HG03432 (cell line): ENCODE measurements around the gene HECW1.
"Not testable (repeated sequence)": the region's sequence is repeated elsewhere in the genome, so short reads cannot be mapped to it uniquely, and the experiment has no call there.

Experiments used
- ATAC-seq: cut with Tn5 transposase; IDR thresholded peaks from one replicate; pipeline ENCODE4 v1.9.1; 2021; ENCODE audit warnings: mild to moderate bottlenecking, moderate library complexity; ENCODE audit not compliant: unreplicated experiment

The HECW1 gene

DNA sequence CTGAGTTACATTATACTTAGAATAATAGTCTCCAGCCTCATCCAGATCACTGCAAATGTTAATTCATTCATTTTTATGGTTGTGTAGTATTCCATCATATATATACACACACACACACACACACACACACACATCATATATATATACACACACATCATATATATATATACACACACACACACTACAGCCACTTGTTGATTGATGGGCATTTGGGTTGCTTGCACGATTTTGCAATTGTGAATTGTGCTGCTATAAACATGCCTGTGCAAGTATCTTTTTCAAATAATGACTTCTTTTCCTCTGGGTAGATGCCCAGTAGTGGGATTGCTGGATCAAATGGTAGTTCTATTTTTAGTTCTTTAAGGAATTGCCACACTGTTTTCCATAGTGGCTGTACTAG is 233.2 kb downstream of the HECW1 start:
- not testable (repeated sequence) for ATAC-seq

DNA sequence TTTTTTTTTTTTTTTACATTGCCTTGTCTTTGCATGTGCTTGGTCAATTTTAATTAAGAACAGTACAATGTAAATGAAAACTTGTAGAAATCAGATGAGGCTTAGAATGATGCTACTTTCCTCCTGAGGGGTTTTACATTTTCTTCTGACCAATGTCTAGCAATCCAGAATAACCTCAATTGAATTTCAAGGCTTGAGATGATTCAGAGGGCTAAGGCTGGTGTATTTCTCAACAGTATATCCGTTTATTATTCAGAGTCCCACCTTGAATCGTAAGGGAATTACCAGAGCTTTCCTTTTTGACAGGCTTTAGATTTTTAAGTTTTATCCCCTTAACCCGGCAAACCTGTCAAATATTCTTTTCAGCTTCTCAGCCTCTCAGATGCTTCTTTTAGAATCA is 239.2 kb downstream of the HECW1 start:
- ATAC-seq, result no peak

DNA sequence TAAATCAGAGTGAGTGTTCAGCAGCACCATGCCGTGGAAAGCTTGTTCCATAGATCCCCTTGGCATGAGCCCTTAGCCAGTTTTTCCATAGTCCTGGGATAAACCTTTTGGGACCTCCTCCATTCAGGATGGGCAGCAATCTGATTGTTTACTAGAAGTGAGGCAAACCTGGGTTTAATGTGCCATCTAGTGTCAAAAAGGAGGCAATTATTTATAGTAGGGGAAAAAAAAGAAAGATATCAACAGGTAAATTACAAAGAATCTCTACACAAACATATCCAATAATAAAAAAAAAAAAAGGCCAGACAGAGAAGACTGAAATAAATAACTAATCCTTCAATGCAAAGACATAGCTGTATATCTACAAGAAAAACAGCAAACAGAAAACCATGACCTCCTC is 241.5 kb downstream of the HECW1 start:
- ATAC-seq, result no peak

DNA sequence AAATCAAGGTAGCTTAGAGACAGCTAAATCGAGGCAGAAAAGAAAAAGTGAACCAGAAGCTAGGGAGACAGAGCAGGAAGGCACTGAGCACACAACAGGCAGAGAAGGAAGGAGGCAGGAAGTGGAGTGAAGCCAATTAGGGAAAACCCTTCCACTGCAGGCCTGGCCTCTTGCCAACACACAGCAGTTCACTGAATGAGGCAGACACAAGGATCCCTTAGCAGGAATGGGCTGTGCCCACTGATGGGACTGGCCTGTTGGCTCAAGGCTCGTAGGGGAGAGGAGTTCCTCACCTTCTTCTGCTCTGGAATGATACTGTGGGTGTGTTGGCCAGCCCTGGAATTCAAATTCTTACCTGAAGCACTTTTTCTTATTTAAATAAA is 250.2 kb downstream of the HECW1 start:
- no peak for ATAC-seq

DNA sequence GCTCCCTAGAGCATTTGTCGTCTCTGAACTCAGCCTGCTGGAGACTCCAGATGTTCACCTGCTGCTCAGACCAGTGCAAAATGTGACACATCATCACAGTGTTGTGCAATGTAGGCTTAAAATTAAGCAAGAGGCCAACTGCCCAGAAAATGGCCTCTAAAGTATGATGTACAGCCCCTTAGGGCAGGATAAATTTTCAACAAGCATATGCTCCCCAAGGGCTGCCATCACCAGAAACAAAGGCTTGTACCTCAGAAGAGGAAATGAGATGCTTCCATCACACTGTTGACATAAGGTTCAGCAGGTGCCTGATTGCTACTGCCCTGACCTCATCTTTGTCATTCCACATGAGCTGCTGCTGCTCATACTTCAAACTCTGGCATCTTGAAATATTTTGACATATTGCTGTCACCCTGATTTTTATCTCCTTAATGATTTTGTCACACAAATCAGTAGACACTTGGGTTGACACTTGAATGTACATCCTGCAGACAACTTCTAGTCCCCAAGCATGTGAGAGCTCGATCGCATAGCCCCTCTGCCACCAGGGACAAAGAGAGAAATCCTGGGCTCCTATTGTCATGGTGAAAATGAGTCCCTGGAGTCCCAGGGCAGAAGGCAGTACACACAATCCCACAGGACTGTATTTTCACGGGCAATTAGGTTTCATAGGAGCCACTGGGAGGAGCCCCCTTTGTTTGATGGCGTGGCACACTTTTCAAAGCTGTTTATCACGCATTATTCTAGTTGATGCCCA is 250.8 kb downstream of the HECW1 start:
- ATAC-seq, result no peak

- ATAC-seq, result no peak
These were observed 251.9 kb downstream of the HECW1 start for GRCh38 chr7:43364391-43364790.

- ATAC-seq, result no peak
These were observed 260.4 kb downstream of the HECW1 start for GRCh38 chr7:43372676-43373355.

DNA sequence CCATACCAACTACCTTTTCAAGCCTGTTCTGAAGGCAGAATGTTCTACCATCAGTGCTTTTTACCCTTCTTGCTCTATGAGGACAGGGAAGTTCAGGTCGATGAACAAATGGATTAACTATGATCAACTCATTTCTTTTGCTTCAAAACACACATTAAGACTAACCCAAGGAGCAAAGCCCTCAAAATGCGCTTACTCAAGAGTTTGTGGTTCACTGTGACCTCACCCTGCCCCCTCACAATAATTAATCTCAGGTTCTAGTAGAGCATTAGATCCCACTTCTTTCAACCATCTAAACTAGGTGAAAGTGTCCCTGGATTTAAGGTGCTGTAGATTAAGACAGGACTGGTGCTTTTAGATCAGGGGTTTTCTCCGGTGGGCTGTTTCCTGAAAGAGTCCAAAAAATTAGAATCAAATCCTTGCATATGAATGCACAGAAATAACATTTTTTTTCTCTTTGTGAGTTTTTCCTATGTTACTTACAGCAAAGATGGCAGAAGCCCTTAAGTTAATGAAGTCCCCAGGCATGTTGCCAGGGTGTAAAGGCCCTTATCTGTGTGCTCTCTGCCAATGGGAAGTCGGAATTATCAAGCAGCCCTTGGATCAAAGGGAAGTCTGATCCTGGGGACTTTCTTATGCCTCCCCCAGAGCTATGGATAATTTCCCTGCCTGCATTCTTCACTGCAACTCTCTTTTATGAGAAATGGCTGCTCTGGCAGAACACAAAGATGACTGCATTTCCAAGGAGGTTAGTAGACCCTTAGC is 264.9 kb downstream of the HECW1 start:
- ATAC-seq, result no peak

DNA sequence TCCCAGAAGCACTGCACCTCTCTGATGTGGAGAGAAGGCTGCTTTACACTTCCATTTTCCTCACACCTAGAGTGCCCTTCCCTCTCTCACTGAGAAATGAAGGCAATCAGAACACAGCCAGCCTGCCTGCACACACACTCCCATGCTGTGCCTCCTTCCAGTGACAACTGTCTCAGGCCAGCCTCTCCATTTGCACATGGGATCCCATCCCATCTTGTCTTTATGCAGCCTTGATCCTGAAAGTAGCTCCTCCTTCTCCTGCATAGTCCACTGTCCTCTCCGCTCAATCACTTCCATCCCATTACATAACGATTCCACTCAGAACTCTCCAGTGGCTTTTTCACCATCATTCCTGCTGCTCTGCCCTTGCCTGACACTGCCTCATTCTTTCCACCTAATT is 266.8 kb downstream of the HECW1 start:
- no peak for ATAC-seq

- no peak for ATAC-seq
These were observed 272.3 kb downstream of the HECW1 start for GRCh38 chr7:43384616-43385308.

GRCh38 chr7:43385309-43385680 is 272.8 kb downstream of the HECW1 start:
- ATAC-seq, result no peak

- ATAC-seq, result no peak
These were observed 273.4 kb downstream of the HECW1 start for GRCh38 chr7:43385856-43386255.

- ATAC-seq, result no peak
These were observed 275.5 kb downstream of the HECW1 start for GRCh38 chr7:43387932-43388331.

GRCh38 chr7:43390576-43390975 is 278.1 kb downstream of the HECW1 start:
- ATAC-seq, result no peak

DNA sequence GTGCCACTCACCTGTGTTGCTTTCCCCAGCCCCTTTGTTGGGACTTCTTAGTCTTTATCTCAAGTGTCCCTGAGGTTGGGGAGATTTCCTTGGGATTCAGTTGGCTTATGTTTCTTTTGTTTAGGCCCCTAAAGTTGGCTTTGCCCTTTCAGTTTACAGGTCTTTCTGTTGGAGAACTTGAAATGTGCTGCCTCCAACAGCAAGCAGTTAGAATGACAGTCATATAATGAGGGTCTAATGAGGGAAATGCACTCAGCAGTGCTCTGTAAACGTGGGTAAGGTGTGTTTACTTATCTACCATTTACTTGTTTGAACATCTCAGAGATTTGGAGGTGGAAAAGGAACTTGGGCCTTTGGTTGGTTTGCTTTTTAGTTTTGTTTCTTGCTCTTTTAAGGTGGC is 279.1 kb downstream of the HECW1 start:
- ATAC-seq, result no peak

DNA sequence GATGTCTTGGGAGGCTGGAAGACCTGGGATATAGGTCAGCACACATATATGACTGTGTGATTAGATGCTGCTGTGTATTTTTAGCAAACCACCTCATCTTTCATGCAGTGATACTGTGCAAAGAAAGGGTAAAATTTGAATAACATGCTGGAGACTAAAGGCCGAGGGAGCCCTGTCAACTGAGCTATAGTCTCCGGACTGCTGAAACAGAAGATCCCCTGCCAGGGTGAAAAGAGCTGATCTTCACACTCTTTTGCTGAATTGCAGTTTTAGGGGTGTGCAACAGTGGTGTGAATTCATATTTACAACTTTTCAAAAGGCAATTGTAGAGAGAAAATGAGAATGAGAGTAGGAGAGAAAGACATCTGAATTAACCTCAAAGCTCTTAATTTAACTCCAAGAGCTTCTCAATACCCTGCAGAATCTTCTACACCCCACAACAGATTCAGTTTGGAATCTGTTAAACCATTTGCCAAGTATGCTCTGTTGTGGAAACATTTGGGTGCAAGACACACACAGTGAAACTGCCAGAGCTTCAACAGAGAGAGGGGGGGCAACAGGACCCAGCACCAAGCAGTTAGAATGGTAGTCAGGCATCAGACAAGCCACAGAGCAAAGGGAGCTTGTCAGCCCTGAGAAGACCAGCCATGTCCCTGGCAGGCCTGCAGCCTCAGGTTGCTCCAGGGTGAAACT is 280.3 kb downstream of the HECW1 start:
- no peak for ATAC-seq

DNA sequence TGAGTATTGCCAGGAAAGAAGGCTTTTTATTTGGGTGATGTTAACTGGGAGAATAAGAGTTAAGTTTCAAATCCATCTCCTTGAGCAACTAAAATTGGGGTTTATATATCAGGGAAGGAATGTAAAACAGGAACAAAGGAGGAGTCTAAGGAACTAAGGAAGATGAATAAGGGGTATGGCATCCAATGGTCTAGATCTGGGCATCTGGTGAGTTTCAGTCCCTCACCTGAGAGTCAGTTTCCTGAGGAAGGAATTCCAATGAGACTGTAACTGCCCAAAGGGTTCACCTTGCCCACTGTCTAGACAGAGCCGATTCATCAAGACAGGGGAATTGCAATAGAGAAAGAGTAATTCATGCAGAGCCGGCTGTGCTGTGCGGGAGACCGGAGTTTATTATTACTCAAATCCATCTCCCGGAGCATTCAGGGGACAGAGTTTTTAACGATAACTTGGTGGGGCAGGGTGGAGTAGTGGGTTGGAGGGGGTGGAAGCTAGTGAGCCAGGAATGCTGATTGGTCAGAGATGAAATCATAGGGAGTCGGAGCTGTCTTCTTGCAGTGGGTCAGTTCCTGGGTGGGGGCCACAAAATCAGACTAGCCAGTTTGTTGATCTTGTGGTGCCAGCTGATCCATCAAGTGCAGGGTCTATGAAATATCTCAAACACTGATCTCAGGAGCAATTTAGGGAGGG is 282.1 kb downstream of the HECW1 start:
- no peak for ATAC-seq

GRCh38 chr7:43395351-43395750 is 282.9 kb downstream of the HECW1 start:
- no peak for ATAC-seq

GRCh38 chr7:43396187-43396740 is 283.8 kb downstream of the HECW1 start:
- no peak for ATAC-seq

- no peak for ATAC-seq
These were observed 286.4 kb downstream of the HECW1 start for GRCh38 chr7:43398831-43399230.
